Liver (tissue), 9 donors: ENCODE data around the gene SBF2. TPM values are rescaled to one million over a fixed set of nuclear protein-coding genes. Genes with fewer than 3 reads are reported as not detected.
A peak's percentile ranks its signal among the peaks of the same experiment; 100 is the strongest.
"Not testable (repeated sequence)": the region's sequence is repeated elsewhere in the genome, so short reads cannot be mapped to it uniquely, and the experiment has no call there.

Experiments
- DNase-seq: peaks from one replicate; pipeline ENCODE4 v3.0.0-alpha.2; 2017; ENCODE audit warnings: low spot score
- H3K27ac ChIP-seq, 2 donors: one replicate each; pipeline ENCODE4 v1.7.0; 2013; ENCODE audit warnings: inconsistent platforms in 2 of 2, low read length in 2 of 2, control low read depth in 1 of 2, low read depth in 1 of 2, mild to moderate bottlenecking in 1 of 2
- H3K27me3 ChIP-seq, 4 donors: one replicate each; pipeline versions ENCODE4 v1.6.1 to v1.7.0; 2013; ENCODE audit warnings: low read length in 3 of 4, inconsistent platforms in 1 of 4, mild to moderate bottlenecking in 1 of 4, moderate library complexity in 1 of 4; ENCODE audit not compliant: control insufficient read depth in 4 of 4, insufficient read depth in 4 of 4
- H3K36me3 ChIP-seq, 4 donors: one replicate each; pipeline versions ENCODE4 v1.6.1 to v1.7.0; 2013; ENCODE audit warnings: low read length in 3 of 4, mild to moderate bottlenecking in 3 of 4, low read depth in 1 of 4, moderate library complexity in 1 of 4; ENCODE audit not compliant: control insufficient read depth in 4 of 4, insufficient read depth in 3 of 4
- H3K4me1 ChIP-seq, 4 donors: one replicate each; pipeline versions ENCODE4 v1.6.1 to v1.7.0; 2013; ENCODE audit warnings: low read length in 3 of 4, mild to moderate bottlenecking in 3 of 4, moderate library complexity in 1 of 4; ENCODE audit not compliant: control insufficient read depth in 4 of 4, insufficient read depth in 4 of 4
- H3K4me3 ChIP-seq, 3 donors: one replicate each; pipeline versions ENCODE4 v1.6.1 to v1.7.0; 2013; ENCODE audit warnings: low read length in 3 of 3, control low read depth in 1 of 3, low read depth in 1 of 3, mild to moderate bottlenecking in 1 of 3
- H3K9ac ChIP-seq, 2 donors: one replicate each; pipeline ENCODE4 v1.7.0; 2013; ENCODE audit warnings: low read length in 2 of 2, mild to moderate bottlenecking in 2 of 2, moderate library complexity in 2 of 2, control low read depth in 1 of 2, low read depth in 1 of 2
- H3K9me3 ChIP-seq, 4 donors: one replicate each; pipeline versions ENCODE4 v1.6.1 to v1.7.0; 2013; ENCODE audit warnings: low read length in 3 of 4; ENCODE audit not compliant: control insufficient read depth in 4 of 4
- FOXA2 ChIP-seq: IDR thresholded peaks from 2 replicates; pipeline ENCODE4 v1.6.1; 2016; ENCODE audit warnings: antibody characterized with exemption
- HNF4A ChIP-seq, 2 donors: conservative IDR thresholded peaks; 2 replicates each; pipeline ENCODE4 v1.6.1; 2016; ENCODE audit warnings: antibody characterized with exemption in 2 of 2, mild to moderate bottlenecking in 2 of 2
- HNF4G ChIP-seq: IDR thresholded peaks from 2 replicates; pipeline ENCODE4 v1.6.1; 2016; ENCODE audit warnings: antibody characterized with exemption
- SP1 ChIP-seq: IDR thresholded peaks from 2 replicates; pipeline ENCODE4 v1.6.1; 2018; ENCODE audit warnings: antibody characterized with exemption, mild to moderate bottlenecking
- TAF1 ChIP-seq: conservative IDR thresholded peaks from 2 replicates; pipeline ENCODE4 v1.6.1; 2016; ENCODE audit warnings: antibody characterized with exemption, mild to moderate bottlenecking
- WGBS: extraction: QIAGEN DNeasy Blood & Tissue Kit; methylation state at CpG from one replicate; pipeline ENCODE4 v1.1.7; 2013; 5-methylcytosine and 5-hydroxymethylcytosine counted together
- polyA plus RNA-seq, 2 donors: library from polyadenylated mRNA; stranded (reverse) in 1 of 2; unstranded in 1 of 2; fragments of 200-250 nt in 1 of 2; fragments of >200 nt in 1 of 2; fragmentation: Nextera tagmentation in 1 of 2; extraction: Ambion mirVana in 1 of 2; gene quantifications; one replicate each; pipeline versions ENCODE4 v1.2.1 to v1.2.3, GENCODE V29; 2013 to 2015
- total RNA-seq, 2 donors: library from RNA; depleted of rRNA; stranded (reverse); fragments of >200 nt; gene quantifications; one replicate each; pipeline ENCODE4 v1.2.3, GENCODE V29; 2014
- TF ChIP-seq, protein P1 (sequence below): IDR thresholded peaks from 2 replicates; pipeline ENCODE4 v1.6.1; 2016; ENCODE audit warnings: antibody characterized with exemption
- TF ChIP-seq, protein P2 (sequence below): fragments of 150-350 bp; IDR thresholded peaks from 2 replicates; pipeline ENCODE4 v1.5.1; 2017; ENCODE audit warnings: improper control_type of control experiment, low read depth, low read length; ENCODE audit not compliant: missing input control
- donor health status: healthy.
- donor health status: healthy.
- donor health status: healthy.
- donor health status: healthy.
- donor health status: healthy.

Gene SBF2
- total and polyA plus RNA-seq, 4 donors, result 7.5 to 31.3 (median 14.7) TPM

DNA sequence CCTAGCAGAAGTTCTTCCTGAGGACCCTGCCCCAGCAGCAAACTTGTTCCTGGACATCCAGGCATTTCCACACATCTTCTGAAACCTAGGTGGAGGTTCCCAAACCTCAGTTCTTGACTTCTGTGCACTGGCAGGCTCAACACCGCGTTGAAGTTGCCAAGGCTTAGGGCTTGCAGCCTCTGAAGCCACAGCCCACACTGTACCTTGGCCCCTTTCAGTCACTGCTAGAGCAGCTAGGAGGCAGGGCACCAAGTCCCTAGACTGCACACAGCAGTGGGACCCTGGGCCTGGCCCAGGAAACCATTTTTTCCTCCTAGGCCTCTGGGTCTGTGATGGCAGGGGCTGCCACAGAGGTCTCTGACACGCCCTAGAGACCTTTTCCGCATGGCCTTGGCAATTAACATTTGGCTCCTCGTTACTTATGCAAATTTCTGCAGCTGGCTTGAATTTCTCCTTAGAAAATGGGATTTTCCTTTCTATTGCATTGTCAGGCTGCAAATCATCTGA, 159.0 kb downstream of the SBF2 start:
- H3K4me3 ChIP-seq, result no peak overlapping the region
- 95% methylated on average over 5 of the region's 5 CpGs for WGBS
- H3K27ac ChIP-seq, result no peak overlapping the region

DNA sequence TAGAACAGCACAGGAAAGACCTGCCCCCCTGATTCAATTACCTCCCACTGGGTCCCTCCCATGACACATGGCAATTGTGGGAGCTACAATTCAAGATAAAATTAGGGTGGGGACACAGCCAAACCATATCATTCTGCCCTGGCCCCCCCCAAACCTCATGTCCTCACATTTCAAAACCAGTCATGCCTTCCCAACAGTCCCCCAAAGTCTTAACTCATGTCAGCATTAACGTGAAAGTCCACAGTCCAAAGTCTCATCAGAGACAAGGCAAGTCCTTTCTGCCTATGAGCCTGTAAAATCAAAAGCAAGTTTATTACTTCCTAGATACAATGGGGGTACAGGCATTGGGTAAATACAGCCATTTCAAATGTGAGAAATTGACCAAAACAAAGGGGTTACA, 159.8 kb downstream of the SBF2 start:
- H3K9me3 ChIP-seq, H3K4me3 ChIP-seq, H3K27ac ChIP-seq, H3K4me1 ChIP-seq, H3K36me3 ChIP-seq, H3K9ac ChIP-seq, H3K27me3 ChIP-seq, DNase-seq: not testable (repeated sequence)
- peak in 1 of 2 donors; percentile 26 for TF ChIP-seq HNF4A (conservative IDR thresholded peaks at IDR 0.05)
- WGBS, result 54% methylated on average over 1 of the region's 1 CpG

More for the DNA sequence above, 159.0 kb downstream of the SBF2 start:
- Histone ChIP-seq H3K36me3 (peaks cover 0 to 2% (median 0%) of the 10 kb centered on the region in 4 donors), H3K4me1 (no peaks in the 10 kb centered on the region), H3K27me3 (no peaks in the 10 kb centered on the region), H3K9me3 (no peaks in the 10 kb centered on the region), H3K9ac (no peak overlapping the region)
- no peak for TF ChIP-seq HNF4G
- TF ChIP-seq, protein P1, sequence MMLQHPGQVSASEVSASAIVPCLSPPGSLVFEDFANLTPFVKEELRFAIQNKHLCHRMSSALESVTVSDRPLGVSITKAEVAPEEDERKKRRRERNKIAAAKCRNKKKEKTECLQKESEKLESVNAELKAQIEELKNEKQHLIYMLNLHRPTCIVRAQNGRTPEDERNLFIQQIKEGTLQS, result no peak
- no peak for TF ChIP-seq TAF1
- no peak for TF ChIP-seq SP1
- TF ChIP-seq HNF4A (conservative IDR thresholded peaks at IDR 0.05), result no peak
- TF ChIP-seq FOXA2, result no peak
- no peak for DNase-seq

DNA sequence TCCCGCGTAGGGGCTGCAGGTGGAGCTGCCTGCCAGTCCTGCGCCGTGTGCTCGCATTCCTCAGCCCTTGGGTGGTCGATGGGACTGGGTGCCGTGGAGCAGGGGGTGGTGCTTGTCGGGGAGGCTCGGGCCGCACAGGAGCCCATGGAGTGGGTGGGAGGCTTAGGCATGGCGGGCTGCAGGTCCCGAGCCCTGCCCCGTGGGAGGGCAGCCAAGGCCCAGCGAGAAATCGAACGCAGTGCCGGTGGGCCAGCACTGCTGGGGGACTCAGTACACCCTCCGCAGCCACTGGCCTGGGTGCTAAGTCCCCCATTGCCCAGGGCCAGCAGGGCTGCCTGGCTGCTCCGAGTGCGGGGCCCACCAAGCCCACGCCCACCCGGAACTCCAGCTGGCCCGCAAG, 160.8 kb downstream of the SBF2 start:
- 97% methylated on average over 23 of the region's 23 CpGs for WGBS
- not testable (repeated sequence) for DNase-seq, H3K4me1 ChIP-seq, H3K9me3 ChIP-seq, H3K4me3 ChIP-seq, H3K36me3 ChIP-seq, H3K27me3 ChIP-seq, H3K27ac ChIP-seq, H3K9ac ChIP-seq

DNA sequence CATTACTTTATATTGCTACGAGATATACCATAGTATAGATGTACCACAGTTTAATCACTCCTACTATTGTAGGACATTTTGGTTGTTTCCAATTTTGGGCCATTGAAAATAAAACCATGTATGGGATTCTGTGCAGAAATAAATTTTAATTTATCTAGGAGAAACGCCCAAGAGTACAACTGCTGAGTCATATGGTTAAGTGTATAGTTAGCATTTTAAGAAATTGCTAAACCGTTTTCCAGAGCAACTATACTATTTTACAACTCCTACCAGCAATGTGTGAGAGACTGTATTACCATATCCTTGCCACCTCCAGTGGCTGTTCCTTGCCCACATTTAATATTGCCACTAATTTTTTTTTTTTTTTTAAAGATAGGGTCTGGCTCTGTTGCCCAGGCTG, 163.1 kb downstream of the SBF2 start:
- TF ChIP-seq, protein P2, sequence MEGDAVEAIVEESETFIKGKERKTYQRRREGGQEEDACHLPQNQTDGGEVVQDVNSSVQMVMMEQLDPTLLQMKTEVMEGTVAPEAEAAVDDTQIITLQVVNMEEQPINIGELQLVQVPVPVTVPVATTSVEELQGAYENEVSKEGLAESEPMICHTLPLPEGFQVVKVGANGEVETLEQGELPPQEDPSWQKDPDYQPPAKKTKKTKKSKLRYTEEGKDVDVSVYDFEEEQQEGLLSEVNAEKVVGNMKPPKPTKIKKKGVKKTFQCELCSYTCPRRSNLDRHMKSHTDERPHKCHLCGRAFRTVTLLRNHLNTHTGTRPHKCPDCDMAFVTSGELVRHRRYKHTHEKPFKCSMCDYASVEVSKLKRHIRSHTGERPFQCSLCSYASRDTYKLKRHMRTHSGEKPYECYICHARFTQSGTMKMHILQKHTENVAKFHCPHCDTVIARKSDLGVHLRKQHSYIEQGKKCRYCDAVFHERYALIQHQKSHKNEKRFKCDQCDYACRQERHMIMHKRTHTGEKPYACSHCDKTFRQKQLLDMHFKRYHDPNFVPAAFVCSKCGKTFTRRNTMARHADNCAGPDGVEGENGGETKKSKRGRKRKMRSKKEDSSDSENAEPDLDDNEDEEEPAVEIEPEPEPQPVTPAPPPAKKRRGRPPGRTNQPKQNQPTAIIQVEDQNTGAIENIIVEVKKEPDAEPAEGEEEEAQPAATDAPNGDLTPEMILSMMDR, result no peak
- WGBS, result 91% methylated on average over 3 of the region's 3 CpGs
- no peaks in the 10 kb centered on the region for H3K27me3 ChIP-seq
- H3K9ac ChIP-seq, result no peak overlapping the region
- no peak for DNase-seq
- H3K4me1 ChIP-seq, result no peaks in the 10 kb centered on the region
- no peak overlapping the region for H3K27ac ChIP-seq
- H3K9me3 ChIP-seq, result no peaks in the 10 kb centered on the region
- no peak overlapping the region for H3K4me3 ChIP-seq
- H3K36me3 ChIP-seq, result peaks cover 0 to 2% (median 0%) of the 10 kb centered on the region in 4 donors

DNA sequence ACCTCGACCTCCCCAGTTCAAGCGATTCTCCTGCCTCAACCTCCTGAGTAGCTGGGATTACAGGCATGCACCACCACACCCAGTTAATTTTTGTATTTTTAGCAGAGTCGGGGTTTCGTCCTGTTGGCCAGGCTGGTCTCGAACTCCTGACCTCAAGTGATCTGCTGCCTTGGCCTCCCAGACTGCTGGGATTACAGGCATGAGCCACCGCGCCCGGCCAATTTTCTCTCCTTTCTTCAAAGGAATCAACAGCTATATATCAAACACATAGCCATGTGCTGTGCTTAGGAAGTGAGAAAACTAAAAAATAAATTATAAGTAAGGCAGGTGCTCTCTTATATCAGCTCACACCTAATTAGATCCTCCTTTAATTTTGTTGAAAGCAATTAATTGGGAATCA, 164.8 kb downstream of the SBF2 start:
- H3K36me3 ChIP-seq, DNase-seq, H3K27me3 ChIP-seq, H3K4me1 ChIP-seq, H3K9ac ChIP-seq, H3K9me3 ChIP-seq, H3K4me3 ChIP-seq, H3K27ac ChIP-seq: not testable (repeated sequence)
- 95% methylated on average over 8 of the region's 8 CpGs for WGBS
